Bronchial epithelial cell (primary cell): ENCODE results near the gene SCLT1. TPM values are rescaled to one million over a fixed set of nuclear protein-coding genes. Genes with fewer than 3 reads are reported as not detected.

ENCODE experiments used
- DNase-seq: peaks from one replicate; pipeline ENCODE4 v3.0.0-alpha.2; 2010; ENCODE audit warnings: low read depth
- FAIRE-seq: peaks from 2 replicates; lab custom pipeline; 2011; peaks lifted over from hg19 to GRCh38; lab: Jason Lieb, UNC
- H3K27me3 ChIP-seq: 2 replicates; pipeline ENCODE4 v1.5.1; 2011; ENCODE audit warnings: low read length; ENCODE audit not compliant: control insufficient read depth, insufficient read depth
- H3K36me3 ChIP-seq: 2 replicates; pipeline ENCODE4 v1.5.1; 2011; ENCODE audit warnings: low read length; ENCODE audit not compliant: control insufficient read depth, insufficient read depth
- H3K4me3 ChIP-seq: 2 replicates; pipeline ENCODE4 v1.5.1; 2011; ENCODE audit warnings: mild to moderate bottlenecking, low read depth, low read length, control low read depth
- total RNA-seq: library from RNA; depleted of rRNA; stranded (reverse); fragments of >200 nt; gene quantifications from 2 replicates; pipeline ENCODE4 v1.2.1, GENCODE V29; 2014
- TF ChIP-seq, protein P1 (sequence below): IDR thresholded peaks from 2 replicates; pipeline ENCODE4 v1.5.1; 2011; ENCODE audit warnings: mild to moderate bottlenecking, moderate library complexity, low read length, control low read depth, inconsistent platforms; ENCODE audit not compliant: insufficient read depth, severe bottlenecking

SCLT1 gene
- total RNA-seq, 1 donor from 2014 or later = 5.3 TPM

DNA sequence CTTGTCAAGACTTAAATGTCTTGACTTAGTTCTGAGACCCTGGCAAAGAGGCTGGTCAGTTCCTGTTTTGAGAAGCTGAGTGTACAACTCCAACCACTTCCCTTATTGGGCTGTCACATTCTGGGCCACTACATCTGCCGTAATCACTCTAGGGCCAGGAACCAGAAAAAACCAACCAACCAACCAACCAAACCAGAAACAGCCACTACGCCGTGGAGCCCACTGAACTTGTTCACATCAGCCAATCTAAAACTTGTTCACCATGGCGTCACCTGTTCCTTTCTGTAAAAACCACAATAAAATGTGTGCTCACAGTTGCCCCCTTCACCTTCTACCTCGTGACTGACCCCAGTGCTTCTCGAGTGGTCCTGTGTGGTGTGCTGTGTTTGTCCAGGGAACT is 176.5 kb downstream of the SCLT1 start:
- TF ChIP-seq, protein P1, sequence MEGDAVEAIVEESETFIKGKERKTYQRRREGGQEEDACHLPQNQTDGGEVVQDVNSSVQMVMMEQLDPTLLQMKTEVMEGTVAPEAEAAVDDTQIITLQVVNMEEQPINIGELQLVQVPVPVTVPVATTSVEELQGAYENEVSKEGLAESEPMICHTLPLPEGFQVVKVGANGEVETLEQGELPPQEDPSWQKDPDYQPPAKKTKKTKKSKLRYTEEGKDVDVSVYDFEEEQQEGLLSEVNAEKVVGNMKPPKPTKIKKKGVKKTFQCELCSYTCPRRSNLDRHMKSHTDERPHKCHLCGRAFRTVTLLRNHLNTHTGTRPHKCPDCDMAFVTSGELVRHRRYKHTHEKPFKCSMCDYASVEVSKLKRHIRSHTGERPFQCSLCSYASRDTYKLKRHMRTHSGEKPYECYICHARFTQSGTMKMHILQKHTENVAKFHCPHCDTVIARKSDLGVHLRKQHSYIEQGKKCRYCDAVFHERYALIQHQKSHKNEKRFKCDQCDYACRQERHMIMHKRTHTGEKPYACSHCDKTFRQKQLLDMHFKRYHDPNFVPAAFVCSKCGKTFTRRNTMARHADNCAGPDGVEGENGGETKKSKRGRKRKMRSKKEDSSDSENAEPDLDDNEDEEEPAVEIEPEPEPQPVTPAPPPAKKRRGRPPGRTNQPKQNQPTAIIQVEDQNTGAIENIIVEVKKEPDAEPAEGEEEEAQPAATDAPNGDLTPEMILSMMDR = no peak
- H3K4me3 ChIP-seq = no peak overlapping the region
- FAIRE-seq (no peak), DNase-seq (no peak)
- no peaks in the 10 kb centered on the region for H3K36me3 ChIP-seq
- no peaks in the 10 kb centered on the region for H3K27me3 ChIP-seq

DNA sequence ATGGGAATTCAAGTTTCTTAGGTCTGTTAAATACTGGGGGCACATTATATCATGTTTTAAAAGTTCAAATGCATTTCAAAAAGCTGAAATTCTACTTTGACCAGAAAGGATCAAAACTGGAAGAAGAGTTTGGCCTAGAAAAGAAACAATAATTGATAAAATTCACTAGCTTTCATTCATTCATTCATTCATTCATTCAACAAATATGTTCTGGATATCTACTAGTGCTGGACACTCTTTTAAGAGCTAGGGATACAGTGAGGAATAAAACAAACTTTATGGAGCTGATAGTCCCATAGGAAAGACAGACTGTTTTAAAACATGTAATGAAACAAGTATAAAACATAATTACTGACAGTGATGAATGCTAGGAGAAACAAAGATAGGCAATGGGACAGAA is 177.8 kb downstream of the SCLT1 start:
- Histone ChIP-seq H3K4me3 (no peak overlapping the region), H3K36me3 (no peaks in the 10 kb centered on the region), H3K27me3 (no peaks in the 10 kb centered on the region)
- FAIRE-seq (no peak), DNase-seq (no peak)
- TF ChIP-seq, protein P1 = no peak

DNA sequence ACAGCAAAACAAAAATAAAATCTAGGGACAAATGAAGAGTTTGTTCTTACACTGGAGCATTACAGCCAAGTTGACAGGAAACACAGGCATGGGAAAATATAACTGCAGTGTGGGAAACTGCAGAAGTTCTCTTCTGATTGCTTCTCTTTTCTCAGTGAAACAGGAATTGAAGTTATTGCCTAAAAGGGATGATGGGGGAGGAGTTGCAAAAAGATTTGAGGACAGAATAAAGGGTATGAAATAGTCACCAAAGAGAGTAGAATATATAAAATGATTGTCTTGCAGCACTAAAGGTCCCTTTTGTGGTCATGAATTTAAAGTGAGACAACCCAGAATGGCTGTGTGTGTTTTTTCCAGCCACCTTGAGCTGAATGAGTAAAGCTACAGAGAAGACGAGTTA is 180.1 kb downstream of the SCLT1 start:
- DNase-seq (no peak), FAIRE-seq (no peak)
- Histone ChIP-seq H3K27me3 (no peaks in the 10 kb centered on the region), H3K36me3 (no peaks in the 10 kb centered on the region), H3K4me3 (no peak overlapping the region)
- TF ChIP-seq, protein P1 = no peak

DNA sequence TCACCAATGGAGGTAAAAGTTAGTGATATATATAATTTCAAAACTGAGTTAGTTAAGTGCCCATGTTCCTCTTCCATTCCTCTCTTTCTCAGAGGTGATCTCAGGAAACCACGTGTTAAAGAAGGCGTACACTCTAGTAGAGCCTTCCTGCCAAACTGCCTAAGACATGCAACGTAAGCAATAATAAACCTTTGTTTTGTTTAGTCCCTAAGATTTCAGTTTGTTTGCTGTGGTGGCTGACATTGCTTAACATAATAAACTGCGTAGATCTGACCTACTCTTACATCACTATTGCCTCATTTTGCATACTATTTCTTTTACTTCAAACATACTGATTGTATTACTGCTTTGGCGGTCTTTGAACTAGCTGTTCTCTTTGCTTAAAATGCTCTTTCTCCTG is 184.6 kb downstream of the SCLT1 start:
- FAIRE-seq = no peak
- TF ChIP-seq, protein P1 = no peak
- Histone ChIP-seq H3K4me3 (no peak overlapping the region), H3K27me3 (no peaks in the 10 kb centered on the region), H3K36me3 (no peaks in the 10 kb centered on the region)
- DNase-seq = no peak

DNA sequence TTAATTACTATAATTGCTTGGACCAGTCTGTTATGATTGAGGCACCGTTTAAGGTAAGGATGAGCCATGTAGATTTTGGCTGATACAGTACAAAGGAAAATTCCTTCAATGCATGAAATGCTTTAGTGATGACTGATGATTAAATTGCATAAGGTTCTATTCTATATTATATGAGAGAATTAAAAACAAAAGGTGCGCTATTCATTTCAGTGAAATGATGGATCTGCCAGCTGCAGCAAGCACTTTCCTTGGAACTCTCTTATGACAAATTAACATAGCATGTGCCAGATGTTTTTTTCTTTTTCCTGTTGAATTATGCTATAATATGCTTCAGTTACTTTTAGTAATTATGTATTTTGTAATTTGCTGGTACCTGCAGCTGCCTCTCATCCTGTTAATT is 185.4 kb downstream of the SCLT1 start:
- FAIRE-seq (no peak), DNase-seq (peak; percentile 28)
- TF ChIP-seq, protein P1 = no peak
- H3K36me3 ChIP-seq = no peaks in the 10 kb centered on the region
- no peaks in the 10 kb centered on the region for H3K27me3 ChIP-seq
- no peak overlapping the region for H3K4me3 ChIP-seq

DNA sequence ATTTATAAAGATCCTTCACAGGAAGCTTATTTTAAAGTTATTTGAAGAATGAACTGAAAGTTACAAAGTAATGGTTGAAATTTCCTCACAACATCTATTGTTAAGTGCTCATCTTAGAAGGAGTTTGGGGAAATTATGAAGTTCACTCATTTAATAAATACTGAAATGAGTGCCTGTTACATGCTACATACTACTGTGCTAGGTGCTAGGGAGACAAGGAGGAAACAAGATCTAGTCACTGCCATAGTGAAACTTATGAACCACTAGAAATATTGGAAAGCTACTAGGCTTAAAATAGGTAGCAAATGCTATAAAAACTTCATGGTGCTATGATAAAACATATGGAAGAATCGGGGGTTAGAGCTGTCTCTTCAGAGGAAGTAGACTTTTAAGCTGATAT is 186.8 kb downstream of the SCLT1 start:
- FAIRE-seq = no peak
- DNase-seq = no peak
- Histone ChIP-seq H3K4me3 (no peak overlapping the region), H3K36me3 (no peaks in the 10 kb centered on the region), H3K27me3 (no peaks in the 10 kb centered on the region)
- TF ChIP-seq, protein P1 = no peak
